Upper lobe of right lung (tissue), 1 donor: ENCODE data around the gene VAMP5. TPM values are rescaled to one million over a fixed set of nuclear protein-coding genes. Genes with fewer than 3 reads are reported as not detected.
A peak's percentile ranks its signal among the peaks of the same experiment; 100 is the strongest.

Source experiments
- ATAC-seq: fragments of 200-7000 bp; cut with Tn5 transposase; one replicate; pipeline ENCODE4 v1.9.1; 2020; ENCODE audit warnings: mild to moderate bottlenecking, moderate library complexity
- DNase-seq: peaks from one replicate; pipeline ENCODE4 v3.0.0-alpha.2; 2020
- H3K27ac ChIP-seq: fragments of 200-600 bp; one replicate; pipeline ENCODE4 v1.8.0; 2022
- H3K27me3 ChIP-seq: fragments of 200-600 bp; one replicate; pipeline ENCODE4 v1.8.0; 2022; ENCODE audit warnings: mild to moderate bottlenecking
- H3K36me3 ChIP-seq: fragments of 200-600 bp; one replicate; pipeline ENCODE4 v1.8.0; 2022
- H3K4me1 ChIP-seq: fragments of 200-600 bp; one replicate; pipeline ENCODE4 v1.8.0; 2022
- H3K4me3 ChIP-seq: fragments of 200-600 bp; one replicate; pipeline ENCODE4 v1.8.0; 2022; ENCODE audit warnings: mild to moderate bottlenecking
- H3K9me3 ChIP-seq: fragments of 200-600 bp; one replicate; pipeline ENCODE4 v1.8.0; 2022
- intact Hi-C: fragments of 100-400 bp; cut with DNase I; formaldehyde crosslinking; loops from one replicate; pipeline ENCODE4 v1.11.0; 2022
- total RNA-seq: library from RNA; stranded (reverse); fragmentation: NEBNext Ultra II Directional; extraction: Animal tissue kit (Norgen Biotek cat#: 25700); gene quantifications from one replicate; pipeline ENCODE4 v1.2.1, GENCODE V29; 2021
- TF ChIP-seq, protein P1 (sequence below): fragments of 200-600 bp; IDR thresholded peaks from one replicate; pipeline ENCODE4 v1.8.0; 2022; ENCODE audit warnings: antibody characterized with exemption
- donor health status: DM: no; HTN: yes; CAD: no; lungs with severe emphysema.

The VAMP5 gene
- total RNA-seq, 1 donor from 2014 or later = 84.8 TPM

DNA sequence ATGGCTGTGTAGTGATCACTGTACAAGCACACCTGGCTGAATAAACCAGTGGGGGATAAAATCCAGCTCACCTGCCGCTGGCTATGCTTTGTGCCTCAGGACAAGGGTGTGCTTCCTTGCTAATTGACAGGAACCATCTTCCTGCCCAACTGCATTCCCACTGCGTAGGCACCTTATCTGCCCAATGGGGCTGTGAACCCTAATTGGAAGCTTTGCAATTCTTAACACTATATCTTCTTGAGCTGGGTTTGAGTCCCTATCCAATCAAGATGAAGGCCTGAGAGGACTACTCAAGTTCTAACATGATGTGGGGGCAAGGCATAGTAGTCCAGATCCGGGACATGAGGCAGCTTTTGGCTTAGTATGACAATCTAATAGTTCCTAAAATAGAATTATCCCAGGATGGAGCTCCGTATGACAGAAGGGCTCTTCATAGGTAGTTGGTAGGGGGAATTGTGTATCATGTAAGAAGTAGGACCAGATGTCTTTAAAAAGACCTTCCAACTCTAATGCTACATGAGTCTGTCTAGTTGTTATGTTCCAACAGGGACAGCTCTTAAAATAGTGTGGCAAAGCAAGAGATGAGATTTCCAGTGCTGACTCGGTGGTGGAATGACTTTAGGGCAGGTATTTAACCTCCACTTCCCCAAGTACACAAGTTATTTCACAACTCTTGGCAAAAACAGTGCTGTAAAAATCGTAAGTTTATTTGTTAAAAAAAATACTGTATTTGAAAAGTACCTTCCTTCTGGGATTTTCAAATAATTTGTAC is 20.5 kb downstream of the VAMP5 start:
- H3K9me3 ChIP-seq = no peaks in the 10 kb centered on the region
- intact Hi-C loops = no loop called here
- peak overlapping the region; percentile 79 for H3K4me3 ChIP-seq
- DNase-seq (no peak), ATAC-seq (no peak)
- TF ChIP-seq, protein P1, sequence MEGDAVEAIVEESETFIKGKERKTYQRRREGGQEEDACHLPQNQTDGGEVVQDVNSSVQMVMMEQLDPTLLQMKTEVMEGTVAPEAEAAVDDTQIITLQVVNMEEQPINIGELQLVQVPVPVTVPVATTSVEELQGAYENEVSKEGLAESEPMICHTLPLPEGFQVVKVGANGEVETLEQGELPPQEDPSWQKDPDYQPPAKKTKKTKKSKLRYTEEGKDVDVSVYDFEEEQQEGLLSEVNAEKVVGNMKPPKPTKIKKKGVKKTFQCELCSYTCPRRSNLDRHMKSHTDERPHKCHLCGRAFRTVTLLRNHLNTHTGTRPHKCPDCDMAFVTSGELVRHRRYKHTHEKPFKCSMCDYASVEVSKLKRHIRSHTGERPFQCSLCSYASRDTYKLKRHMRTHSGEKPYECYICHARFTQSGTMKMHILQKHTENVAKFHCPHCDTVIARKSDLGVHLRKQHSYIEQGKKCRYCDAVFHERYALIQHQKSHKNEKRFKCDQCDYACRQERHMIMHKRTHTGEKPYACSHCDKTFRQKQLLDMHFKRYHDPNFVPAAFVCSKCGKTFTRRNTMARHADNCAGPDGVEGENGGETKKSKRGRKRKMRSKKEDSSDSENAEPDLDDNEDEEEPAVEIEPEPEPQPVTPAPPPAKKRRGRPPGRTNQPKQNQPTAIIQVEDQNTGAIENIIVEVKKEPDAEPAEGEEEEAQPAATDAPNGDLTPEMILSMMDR = no peak
- peaks cover 18% of the 10 kb centered on the region for H3K36me3 ChIP-seq
- no peaks in the 10 kb centered on the region for H3K27me3 ChIP-seq
- peak overlapping the region; percentile 89 for H3K27ac ChIP-seq
- peaks cover 48% of the 10 kb centered on the region for H3K4me1 ChIP-seq

DNA sequence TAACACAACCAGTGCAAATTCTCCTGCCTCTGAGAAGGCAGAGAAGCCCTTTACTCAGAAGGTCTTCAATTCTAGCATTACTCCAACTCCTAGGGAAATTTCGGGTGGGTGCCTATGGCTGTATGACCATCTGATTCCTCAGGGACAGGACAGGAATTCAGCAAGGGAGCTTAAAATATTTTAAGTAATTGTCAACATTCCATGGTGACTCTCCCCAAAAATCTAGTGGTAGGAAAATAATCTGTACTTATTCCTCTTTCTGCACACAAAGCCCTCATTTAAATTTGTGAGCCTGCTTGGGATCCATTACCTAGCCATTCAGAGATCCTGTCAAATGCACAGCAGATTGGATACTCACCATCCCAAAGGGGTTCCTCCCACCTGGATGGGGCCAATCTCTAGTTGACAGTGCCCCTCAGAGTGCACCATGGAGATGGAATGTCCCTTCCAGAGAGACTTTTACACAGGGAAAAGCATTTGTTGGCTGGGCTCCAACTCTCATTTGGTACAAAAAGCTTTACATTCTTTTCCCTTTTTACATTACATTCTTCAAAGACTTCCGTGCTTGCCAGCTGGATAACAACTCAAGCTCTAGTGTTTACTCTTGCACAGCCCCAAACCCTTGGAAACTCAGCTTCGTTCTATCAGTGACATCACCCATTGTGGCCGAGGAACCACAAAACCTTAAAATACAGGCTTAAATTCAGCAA is 21.3 kb downstream of the VAMP5 start:
- intact Hi-C loops = no loop called here
- H3K27me3 ChIP-seq = no peaks in the 10 kb centered on the region
- DNase-seq (peak; percentile 20), ATAC-seq (no peak)
- H3K36me3 ChIP-seq = peaks cover 13% of the 10 kb centered on the region
- peak overlapping the region; percentile 70 for H3K27ac ChIP-seq
- H3K9me3 ChIP-seq = no peaks in the 10 kb centered on the region
- peak overlapping the region; percentile 15 for H3K4me3 ChIP-seq
- peaks cover 53% of the 10 kb centered on the region for H3K4me1 ChIP-seq
- TF ChIP-seq, protein P1 = no peak

DNA sequence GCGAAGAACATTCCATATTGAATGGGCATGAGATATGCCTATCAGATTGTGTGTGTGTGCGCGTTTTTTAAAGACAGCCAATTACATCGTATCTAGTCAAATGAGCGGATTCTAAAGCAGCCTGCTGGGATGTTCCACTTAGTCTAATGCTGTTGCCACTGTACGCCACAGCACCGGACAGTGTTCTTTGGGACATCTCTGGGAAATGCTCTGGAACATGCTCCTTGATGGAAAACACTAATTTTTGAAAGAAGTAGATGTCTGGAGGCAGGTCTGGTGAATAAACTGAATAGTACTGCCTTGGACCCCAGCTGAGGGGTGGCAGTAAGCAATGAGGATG is 21.9 kb downstream of the VAMP5 start:
- intact Hi-C loops = no loop called here
- peaks cover 52% of the 10 kb centered on the region for H3K4me1 ChIP-seq
- peak overlapping the region; percentile 70 for H3K27ac ChIP-seq
- H3K27me3 ChIP-seq = no peaks in the 10 kb centered on the region
- TF ChIP-seq, protein P1 = no peak
- H3K4me3 ChIP-seq = no peak overlapping the region
- H3K36me3 ChIP-seq = peaks cover 13% of the 10 kb centered on the region
- no peak for ATAC-seq
- peak; percentile 15 for DNase-seq
- no peaks in the 10 kb centered on the region for H3K9me3 ChIP-seq

DNA sequence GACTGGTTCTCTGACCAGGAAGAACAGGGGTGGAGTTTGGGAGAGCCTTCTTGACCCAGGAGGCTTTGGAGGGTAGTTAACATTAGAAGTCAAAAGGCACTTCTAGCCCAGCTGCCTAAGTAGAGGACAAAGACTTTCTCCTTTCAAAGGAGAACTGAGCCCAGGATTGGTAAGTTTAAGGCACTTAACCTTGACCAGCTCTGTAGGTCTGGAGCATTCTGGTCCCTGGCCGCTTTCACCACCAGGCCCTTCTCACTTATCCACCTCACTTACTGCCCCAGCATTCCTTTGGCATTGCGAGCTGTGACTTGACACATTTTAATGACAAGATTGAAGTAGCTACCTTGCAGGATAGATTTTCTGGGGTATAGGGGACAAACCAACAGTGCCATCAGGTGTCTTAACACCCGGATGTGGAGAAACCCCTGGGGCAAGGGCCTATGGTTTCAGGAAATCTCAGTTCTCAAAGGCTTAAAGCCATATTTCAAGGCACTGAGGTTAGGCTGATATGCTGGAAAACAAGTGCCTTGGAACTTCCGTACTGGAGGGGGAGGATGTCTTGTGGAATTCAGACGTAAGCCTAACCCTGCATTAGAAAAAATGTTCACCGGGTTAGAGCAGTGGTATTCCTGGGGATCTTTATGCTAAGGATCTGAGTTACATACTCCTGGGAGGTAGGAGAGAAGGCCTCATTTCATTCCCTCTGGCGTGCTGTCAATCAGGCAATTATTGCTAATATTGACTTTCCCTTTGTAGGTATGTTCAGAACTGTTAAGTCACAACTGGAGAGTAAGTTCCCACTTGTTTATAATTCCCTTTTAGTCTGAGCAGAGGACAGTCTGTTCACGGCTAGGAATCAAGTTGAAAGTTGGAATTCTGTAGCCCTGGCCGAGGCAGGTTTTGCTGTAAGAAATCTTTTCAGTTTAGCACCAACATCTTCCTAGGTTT is 23.3 kb downstream of the VAMP5 start:
- no peaks in the 10 kb centered on the region for H3K27me3 ChIP-seq
- TF ChIP-seq, protein P1 = no peak
- no peak overlapping the region for H3K4me3 ChIP-seq
- H3K36me3 ChIP-seq = peaks cover 13% of the 10 kb centered on the region
- DNase-seq (no peak), ATAC-seq (peak; percentile 38)
- no peaks in the 10 kb centered on the region for H3K9me3 ChIP-seq
- intact Hi-C loops = no loop called here
- H3K4me1 ChIP-seq = peaks cover 49% of the 10 kb centered on the region
- peak overlapping the region; percentile 70 for H3K27ac ChIP-seq

DNA sequence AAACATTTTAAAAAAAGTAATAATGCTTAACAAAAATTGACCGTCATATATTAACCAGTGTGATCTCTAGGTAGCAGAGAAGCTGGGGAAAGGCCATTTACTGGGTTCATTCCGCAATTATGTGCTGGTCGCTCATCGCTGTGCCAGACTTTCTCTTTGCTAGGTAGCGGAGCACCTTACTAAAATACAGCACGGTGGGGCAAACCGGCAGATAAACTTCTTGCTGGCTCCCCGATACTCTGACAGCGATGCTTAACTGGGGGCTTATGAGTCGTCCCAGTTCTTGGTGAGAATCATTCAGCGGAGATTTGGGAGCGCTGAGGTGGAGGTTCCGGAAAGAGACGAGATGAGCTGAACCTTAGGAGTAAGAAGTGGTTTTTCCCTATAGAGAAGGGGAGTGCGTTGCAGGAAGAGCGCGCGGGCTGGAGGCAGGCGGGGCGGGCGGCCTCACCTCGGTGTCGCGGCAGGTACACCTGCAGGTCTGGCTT is 27.0 kb downstream of the VAMP5 start:
- Histone ChIP-seq H3K36me3 (peaks cover 13% of the 10 kb centered on the region), H3K9me3 (no peaks in the 10 kb centered on the region), H3K4me1 (peaks cover 25% of the 10 kb centered on the region), H3K27me3 (no peaks in the 10 kb centered on the region), H3K4me3 (peak overlapping the region; percentile 97), H3K27ac (peak overlapping the region; percentile 86)
- intact Hi-C loops = no loop called here
- TF ChIP-seq, protein P1 = no peak
- ATAC-seq (no peak), DNase-seq (no peak)
